SK-N-DZ (cell line): ENCODE measurements around the gene TSPYL1. TPM values are rescaled to one million over a fixed set of nuclear protein-coding genes. Genes with fewer than 3 reads are reported as not detected.

Source experiments
- DNase-seq: peaks from one replicate; pipeline ENCODE4 v3.0.0-alpha.2; 2015; ENCODE audit warnings: low spot score
- polyA plus RNA-seq, 2 experiments: library from polyadenylated mRNA; depleted of rRNA; stranded (reverse); fragments of >200 nt; gene quantifications; 2 replicates each; pipeline ENCODE4 v1.2.3, GENCODE V29; 2014

The TSPYL1 gene
- 36.5 and 41.0 TPM in 2 replicates for polyA plus RNA-seq (2014; cell fraction: cytosol; rRNA removed)
- polyA plus RNA-seq (2014; cell fraction: nucleus; rRNA removed), result 13.4 and 15.2 TPM in 2 replicates

DNA sequence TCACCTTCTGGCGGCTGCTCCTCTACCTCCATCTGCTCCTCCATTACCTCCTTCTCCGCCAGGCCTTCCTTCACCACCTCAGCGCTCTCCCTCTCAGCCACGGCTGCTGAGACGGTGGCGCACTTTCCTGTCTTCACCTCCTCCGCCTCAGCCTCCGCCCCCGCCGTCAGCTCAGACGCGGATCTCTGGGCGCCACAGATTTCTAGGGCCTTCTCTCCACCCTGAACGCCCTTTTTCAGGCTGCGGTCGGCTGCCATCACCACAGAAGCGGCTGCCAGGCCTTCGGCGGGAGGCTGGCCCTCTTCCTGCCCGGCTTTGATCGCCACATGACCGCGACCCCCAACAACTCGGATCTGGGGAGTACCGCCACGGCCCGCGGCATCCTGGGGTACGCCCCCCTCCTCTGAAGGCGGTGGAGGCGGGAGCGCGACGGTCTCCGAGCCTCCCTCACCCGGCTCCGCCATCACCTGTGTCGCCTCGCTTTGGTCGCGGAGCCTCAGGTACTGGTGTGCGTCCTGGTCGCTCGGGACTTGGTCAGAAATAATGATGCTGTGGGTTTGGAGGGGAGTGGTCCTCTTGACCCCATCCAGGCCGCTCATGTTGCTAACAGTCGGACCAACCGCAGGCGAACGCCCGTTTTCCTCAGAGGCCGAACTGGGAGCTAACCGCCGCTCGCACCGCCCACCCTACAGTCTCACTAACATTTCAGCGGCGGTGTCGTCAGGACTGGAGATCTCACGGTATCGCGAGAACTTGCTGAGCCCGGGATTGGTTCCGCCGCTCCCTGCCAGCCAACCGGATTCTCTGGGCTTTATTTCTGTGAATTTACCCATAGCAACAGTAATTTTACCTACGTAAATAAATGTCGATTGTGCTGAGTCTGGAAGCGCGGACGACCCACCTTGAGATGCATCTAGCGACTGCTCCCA, at the start of gene TSPYL1:
TSPYL1 (minus strand) TSS at position 699 of the 929 bp plus-strand sequence; CDS start at position 599, 100 bp downstream.
- DNase-seq, result peak; percentile 97

DNA sequence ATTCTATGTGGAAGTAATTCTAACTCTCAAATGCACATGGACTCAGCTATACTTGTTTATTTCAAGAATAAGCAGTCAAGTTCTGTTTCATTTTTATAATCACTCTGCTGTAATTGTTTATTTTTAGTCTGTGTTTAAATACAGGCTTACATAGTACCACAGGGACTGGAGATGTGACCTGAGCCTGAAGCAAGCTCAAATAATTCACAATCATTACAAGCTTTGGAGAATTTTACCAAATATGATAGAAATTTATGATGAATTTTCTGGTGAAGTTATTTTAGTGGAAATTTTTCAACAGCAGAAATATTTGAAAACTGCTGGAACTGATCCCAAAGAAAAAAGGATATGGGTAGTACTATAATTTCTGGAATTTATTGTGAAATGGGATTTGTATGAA, 49.4 kb upstream of the TSPYL1 start:
- no peak for DNase-seq

GRCh38 chr6:116328528-116328903, 48.8 kb upstream of the TSPYL1 start:
- DNase-seq, result no peak

- DNase-seq, result no peak
Observed at GRCh38 chr6:116327803-116328527, 48.2 kb upstream of the TSPYL1 start.

DNA sequence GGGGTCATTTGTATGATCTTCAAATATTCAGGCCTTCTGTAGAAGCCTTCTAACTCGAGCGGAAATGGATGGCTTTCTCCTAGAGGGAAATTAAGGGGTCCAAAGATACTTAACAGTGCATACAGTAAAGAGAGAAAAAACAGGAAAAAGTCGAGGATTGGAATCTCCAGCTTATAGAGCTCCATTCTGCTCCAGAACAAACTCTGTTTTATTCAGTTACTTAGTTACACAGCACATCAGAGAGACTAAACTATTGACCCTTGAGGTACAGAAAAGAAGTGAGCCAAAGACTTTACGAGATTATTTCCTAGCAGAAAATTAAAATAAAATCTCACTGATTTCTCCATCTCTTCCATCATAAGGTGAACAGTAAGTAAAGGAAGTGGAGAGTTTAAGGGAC, 47.3 kb upstream of the TSPYL1 start:
- DNase-seq, result no peak

DNA sequence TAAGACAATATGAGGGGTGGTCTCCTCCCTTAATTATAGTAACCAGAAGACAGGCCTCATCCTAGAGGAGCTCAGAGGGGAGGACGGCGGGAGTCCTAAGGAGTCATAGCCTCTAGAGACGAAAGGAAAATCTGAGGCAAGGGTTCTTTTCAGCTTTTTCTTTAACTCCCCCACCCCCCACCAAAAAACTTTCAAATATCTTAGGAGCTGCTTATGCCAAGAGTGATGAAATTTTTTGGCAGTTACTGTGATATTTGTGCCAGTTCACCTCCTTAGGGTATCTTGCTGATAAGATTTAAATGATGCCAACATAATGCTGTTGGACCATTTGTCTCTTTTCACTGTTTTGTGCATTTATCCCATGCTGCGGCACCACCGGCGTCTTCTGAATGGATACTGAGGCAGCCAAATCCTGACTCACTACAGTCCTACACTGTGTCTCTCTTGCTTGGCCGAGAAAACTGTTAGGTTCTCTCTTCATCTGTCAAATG, 46.5 kb upstream of the TSPYL1 start:
- DNase-seq, result peak; percentile 76

DNA sequence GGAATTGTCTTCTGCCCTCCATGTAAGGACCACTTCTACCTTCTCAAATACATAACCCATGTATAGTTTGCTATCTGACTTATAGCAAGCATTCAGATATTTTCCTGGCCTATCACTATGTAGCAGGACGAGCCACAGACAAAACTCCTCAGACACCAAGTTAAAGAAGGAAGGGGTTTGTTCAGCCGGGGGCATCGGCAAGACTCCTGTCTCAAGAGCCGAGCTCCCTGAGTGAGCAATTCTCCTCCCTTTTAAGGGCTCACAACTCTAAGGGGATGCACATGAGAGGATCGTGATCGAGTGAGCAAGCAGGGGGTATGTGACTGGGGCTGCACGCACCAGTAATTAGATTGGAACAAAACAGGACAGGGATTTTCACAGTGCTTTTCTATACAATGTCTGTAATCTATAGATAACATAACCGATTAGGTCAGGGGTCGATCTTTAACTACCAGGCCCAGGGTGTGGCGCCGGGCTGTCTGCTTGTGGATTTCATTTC, 46.0 kb upstream of the TSPYL1 start:
- peak; percentile 88 for DNase-seq

GRCh38 chr6:116323863-116324262, 44.1 kb upstream of the TSPYL1 start:
- DNase-seq, result no peak

DNA sequence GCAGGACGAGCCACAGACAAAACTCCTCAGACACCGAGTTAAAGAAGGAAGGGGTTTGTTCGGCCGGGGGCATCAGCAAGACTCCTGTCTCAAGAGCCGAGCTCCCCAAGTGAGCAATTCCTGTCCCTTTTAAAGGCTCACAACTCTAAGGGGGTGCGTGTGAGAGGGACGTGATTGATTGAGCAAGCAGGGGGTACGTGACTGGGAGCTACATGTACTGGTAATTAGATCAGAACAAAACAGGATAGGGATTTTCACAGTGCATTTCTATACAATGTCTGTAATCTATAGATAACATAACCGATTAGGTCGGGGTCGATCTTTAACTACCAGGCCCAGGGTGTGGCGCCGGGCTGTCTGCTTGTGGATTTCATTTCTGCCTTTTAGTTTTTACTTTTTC, 42.2 kb upstream of the TSPYL1 start:
- DNase-seq, result peak; percentile 56

DNA sequence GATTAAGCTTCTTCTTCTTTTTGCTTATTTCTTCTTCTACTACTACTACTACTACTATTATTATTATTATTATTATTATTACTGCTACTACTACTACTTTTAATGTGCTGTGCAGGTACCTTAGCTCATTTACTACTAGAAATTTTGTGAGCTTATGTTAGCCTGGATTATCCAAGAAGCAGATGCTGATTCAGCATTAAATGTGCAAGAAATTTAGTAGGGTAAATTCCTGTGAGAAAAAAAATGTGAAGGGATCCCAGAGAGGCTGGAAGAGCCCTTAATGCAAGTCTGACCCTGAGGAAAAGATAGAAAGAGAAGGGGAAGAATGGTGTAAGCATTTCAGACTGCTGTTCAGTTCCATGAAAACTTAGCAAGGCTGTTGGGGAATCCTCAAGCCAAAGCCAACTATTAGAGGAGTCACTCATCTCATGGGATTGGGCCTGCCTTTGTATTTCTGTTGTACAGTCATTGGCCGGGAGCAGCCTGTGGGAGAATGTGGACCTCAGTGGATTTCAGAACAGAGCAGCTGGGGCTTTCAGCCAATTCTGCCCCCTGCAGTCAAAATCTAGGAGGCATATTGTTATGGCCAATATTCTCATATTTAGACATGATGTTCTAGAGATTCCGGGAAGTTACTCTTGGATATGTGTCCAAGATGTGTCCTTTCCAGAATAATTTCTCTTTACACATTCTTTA, 37.2 kb upstream of the TSPYL1 start:
- DNase-seq, result no peak

DNA sequence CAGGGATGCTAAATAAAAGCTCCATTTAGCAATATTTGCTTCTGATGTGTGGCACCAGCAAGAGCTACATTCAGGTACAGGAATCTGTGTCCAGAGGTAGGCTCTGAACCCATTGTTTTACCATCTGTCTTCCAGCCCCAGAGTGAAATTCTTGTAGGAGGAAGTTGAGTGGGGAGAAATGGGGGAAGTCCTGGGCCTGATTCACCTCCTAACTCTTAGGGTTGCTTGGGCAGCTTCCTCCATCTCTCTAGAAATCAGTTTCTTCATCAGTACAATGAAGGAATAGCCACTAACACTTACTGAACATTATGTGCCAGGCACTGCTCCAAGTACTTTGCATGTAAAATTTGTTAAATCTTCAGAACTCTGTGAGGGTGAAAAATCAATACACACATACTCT, 35.1 kb upstream of the TSPYL1 start:
- DNase-seq, result no peak

GRCh38 chr6:116314218-116314617, 34.5 kb upstream of the TSPYL1 start:
- DNase-seq, result no peak

GRCh38 chr6:116313101-116313776, 33.5 kb upstream of the TSPYL1 start:
- no peak for DNase-seq

DNA sequence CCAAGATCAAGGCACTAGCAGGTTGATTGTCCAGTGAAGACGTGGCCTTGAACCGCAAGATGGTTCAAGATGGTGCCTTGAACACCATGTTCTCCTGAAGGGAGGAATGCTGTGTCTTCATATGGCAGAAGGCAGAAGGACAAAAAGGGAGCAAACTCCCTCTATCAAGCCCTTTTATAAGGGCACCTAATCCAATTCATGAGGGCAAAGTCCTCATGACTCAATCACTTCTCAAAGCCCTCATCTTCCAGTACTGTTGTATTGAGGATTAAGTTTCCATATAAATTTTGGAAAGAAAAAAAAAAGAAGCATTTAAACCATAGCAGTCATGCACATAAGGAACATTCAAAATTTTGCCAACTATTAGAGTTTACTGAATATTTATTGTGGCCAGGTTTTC, 29.9 kb upstream of the TSPYL1 start:
- DNase-seq, result no peak

DNA sequence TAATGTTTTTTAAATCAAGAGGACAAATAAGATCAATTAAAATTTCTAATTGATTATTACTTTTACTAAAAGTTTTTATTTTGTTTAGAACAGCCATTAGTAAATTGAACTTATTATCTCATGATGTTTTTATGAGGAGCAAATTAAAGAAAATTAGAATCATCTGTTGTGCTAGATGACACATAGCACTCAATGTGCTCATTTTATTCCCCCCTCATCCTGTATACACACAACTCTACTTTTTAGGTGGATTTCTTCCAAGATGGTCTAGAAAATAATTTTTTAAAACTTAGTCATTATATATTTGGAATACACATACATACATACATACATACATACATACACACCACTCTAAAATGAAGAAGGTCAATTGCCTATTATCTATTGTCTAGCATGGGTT, 29.3 kb upstream of the TSPYL1 start:
- DNase-seq, result no peak

GRCh38 chr6:116307633-116308032, 27.9 kb upstream of the TSPYL1 start:
- DNase-seq, result no peak

DNA sequence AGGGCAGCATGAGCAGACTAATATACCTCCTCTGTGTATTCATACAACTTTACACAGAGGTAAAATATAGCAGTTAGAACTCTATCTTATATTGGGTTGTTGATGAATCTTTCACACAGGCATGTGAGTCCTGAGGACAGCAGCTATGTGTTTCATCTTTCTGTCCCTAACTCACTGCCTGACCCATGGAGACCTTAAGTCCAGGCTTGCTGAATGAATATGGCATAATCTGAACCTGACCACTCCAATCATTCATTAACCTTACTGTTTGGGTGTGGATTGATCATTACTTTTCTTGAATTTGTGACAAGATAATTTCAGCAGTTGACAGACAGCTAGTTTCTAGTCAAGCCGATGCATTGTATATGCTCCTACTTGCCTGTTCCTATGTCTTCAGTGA, 27.3 kb upstream of the TSPYL1 start:
- no peak for DNase-seq

- no peak for DNase-seq
Observed at GRCh38 chr6:116304538-116305097, 24.9 kb upstream of the TSPYL1 start.

DNA sequence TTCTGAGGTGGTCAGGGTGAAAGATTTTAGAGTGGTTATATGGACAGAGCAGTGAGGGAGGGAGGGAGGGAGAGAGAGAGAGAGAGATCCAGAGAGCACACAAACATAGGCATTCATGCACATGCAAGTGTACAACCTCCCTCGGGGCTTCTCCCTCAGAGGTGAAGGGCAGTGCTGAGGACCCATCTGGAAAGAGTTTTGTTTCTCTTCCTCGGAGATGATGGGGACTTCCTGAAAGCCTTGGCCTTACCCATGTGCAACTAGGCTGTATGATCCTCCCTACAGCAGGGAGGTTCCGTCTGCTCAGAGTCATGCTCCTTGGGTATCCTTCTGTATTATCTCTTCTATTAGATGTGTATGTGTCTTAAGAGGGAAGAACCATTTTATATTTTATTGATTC, 21.4 kb upstream of the TSPYL1 start:
- no peak for DNase-seq

DNA sequence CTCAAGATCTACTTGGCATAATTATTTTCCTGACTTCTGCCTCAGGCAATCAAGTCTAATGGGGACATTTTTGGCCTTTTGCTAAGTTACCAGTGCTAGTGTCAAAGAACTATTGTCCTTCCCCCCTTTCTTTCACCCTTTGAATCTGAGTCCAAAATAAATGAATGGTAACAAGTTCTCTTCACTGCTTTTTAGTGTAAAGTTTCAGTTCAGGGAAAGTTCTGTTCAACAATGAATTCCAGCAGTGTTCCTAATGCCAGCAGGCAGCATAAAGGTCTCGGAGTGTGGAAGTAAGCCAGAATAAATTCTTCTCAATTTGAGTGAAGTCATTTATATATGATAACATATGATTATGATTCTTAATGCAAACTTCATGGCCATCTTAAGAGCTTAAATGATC, 20.8 kb upstream of the TSPYL1 start:
- no peak for DNase-seq

- DNase-seq, result no peak
Observed at GRCh38 chr6:116298973-116299372, 19.2 kb upstream of the TSPYL1 start.
